A549 (cell line): Measurements from ENCODE around the gene PANK2.
"Not testable (repeated sequence)": the region's sequence is repeated elsewhere in the genome, so short reads cannot be mapped to it uniquely, and the experiment has no call there.

Source experiments
- BCL3 ChIP-seq: fragments of >200 bp; sonication (Bioruptor Twin); formaldehyde crosslinking; IDR thresholded peaks from 3 replicates; pipeline ENCODE4 v1.6.1; 2016
- CTCF ChIP-seq: fragments of >200 bp; sonication (Bioruptor Twin); formaldehyde crosslinking; IDR thresholded peaks from 3 replicates; pipeline ENCODE4 v1.5.1; 2016
- EP300 ChIP-seq, 2 experiments: fragments of >200 bp; sonication (Bioruptor Twin); formaldehyde crosslinking; IDR thresholded peaks; 2 replicates in 1 of 2; 3 replicates in 1 of 2; pipeline ENCODE4 v1.6.1; 2016 to 2017
- HMGXB4 ChIP-seq: fragments of 250-450 bp; sonication (Bioruptor Pico); IDR thresholded peaks from 2 replicates; pipeline ENCODE4 v1.5.0; 2021; ENCODE audit warnings: mild to moderate bottlenecking, moderate library complexity, borderline replicate concordance
- HOXB13 ChIP-seq: fragments of 250-450 bp; sonication (Bioruptor Pico); IDR thresholded peaks from 2 replicates; pipeline ENCODE4 v1.5.0; 2020; ENCODE audit warnings: low read depth, mild to moderate bottlenecking, moderate library complexity
- KDM1A ChIP-seq: fragments of 200-600 bp; sonication (generic); IDR thresholded peaks from 2 replicates; pipeline ENCODE4 v1.6.1; 2016; ENCODE audit warnings: low read depth, mild to moderate bottlenecking
- MAFK ChIP-seq: fragments of 450-650 bp; IDR thresholded peaks from 2 replicates; pipeline ENCODE4 v1.6.1; 2014; ENCODE audit not compliant: partially characterized antibody
- MAX ChIP-seq: IDR thresholded peaks from 2 replicates; pipeline ENCODE4 v1.6.1; 2012
- MAZ ChIP-seq: fragments of 150-350 bp; IDR thresholded peaks from 2 replicates; pipeline ENCODE4 v1.6.1; 2014; ENCODE audit warnings: antibody characterized with exemption, low read depth, low read length, borderline replicate concordance
- NFE2L2 ChIP-seq: fragments of 150-350 bp; conservative IDR thresholded peaks from 2 replicates; pipeline ENCODE4 v1.6.1; 2014; ENCODE audit warnings: low read length
- RAD21 ChIP-seq, 2 experiments: fragments of >200 bp in 1 of 2; sonication (Bioruptor Twin) in 1 of 2; formaldehyde crosslinking in 1 of 2; IDR thresholded peaks in 1 of 2; conservative IDR thresholded peaks in 1 of 2; 2 replicates in 1 of 2; 3 replicates in 1 of 2; pipeline ENCODE4 v1.6.1; 2012 to 2018; ENCODE audit warnings: inconsistent platforms in 1 of 2
- RCOR1 ChIP-seq: fragments of 150-350 bp; IDR thresholded peaks from 2 replicates; pipeline ENCODE4 v1.6.1; 2014; ENCODE audit warnings: antibody characterized with exemption, low read length, low read depth
- REST ChIP-seq: fragments of 200-600 bp; sonication (generic); IDR thresholded peaks from 2 replicates; pipeline ENCODE4 v1.6.1; 2016; ENCODE audit warnings: antibody characterized with exemption, mild to moderate bottlenecking, moderate library complexity
- ZFP36 ChIP-seq: fragments of 450-650 bp; IDR thresholded peaks from 2 replicates; pipeline ENCODE4 v1.6.1; 2014; ENCODE audit warnings: borderline replicate concordance; ENCODE audit not compliant: partially characterized antibody

- not testable (repeated sequence) for TF ChIP-seq EP300 (IDR thresholded peaks at IDR 0.05); RAD21 (conservative IDR thresholded peaks at IDR 0.05 in 1 of 2, IDR thresholded peaks at IDR 0.05 in 1 of 2); HOXB13; MAX; CTCF; NFE2L2; HMGXB4; MAFK; RCOR1; REST; KDM1A; ZFP36; MAZ; BCL3
Measured at GRCh38 chr20:3972631-3973030, 83.4 kb downstream of the PANK2 start.
